GM21423 (cell line): ENCODE measurements around the gene UBE2D4.
"Not testable (repeated sequence)": the region's sequence is repeated elsewhere in the genome, so short reads cannot be mapped to it uniquely, and the experiment has no call there.

ENCODE experiments used
- ATAC-seq: cut with Tn5 transposase; IDR thresholded peaks from one replicate; pipeline ENCODE4 v1.9.1; 2021; ENCODE audit warnings: mild to moderate bottlenecking, moderate library complexity; ENCODE audit not compliant: unreplicated experiment

Gene UBE2D4

DNA sequence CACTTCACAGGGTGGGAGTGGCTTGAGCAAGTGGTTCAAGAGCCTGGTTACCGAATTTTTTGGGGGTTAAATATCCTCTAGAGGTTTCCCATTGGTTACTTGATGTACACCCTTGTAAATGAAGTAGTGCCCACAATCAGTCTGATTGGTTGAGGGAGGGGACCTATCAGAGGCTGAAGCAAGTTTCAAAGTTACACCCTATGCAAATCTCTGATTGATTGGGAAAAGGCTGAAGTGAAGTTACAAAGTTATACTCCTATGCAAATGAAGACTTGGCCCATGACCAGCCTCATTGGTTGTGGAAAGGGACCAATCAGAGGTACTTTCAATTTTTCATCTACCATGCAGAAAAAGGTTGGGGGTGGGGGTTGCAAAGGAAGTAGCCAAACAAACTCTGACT, 34.7 kb downstream of the UBE2D4 start:
- ATAC-seq: no peak

GRCh38 chr7:43966392-43966791, 40.2 kb downstream of the UBE2D4 start:
- ATAC-seq: not testable (repeated sequence)

DNA sequence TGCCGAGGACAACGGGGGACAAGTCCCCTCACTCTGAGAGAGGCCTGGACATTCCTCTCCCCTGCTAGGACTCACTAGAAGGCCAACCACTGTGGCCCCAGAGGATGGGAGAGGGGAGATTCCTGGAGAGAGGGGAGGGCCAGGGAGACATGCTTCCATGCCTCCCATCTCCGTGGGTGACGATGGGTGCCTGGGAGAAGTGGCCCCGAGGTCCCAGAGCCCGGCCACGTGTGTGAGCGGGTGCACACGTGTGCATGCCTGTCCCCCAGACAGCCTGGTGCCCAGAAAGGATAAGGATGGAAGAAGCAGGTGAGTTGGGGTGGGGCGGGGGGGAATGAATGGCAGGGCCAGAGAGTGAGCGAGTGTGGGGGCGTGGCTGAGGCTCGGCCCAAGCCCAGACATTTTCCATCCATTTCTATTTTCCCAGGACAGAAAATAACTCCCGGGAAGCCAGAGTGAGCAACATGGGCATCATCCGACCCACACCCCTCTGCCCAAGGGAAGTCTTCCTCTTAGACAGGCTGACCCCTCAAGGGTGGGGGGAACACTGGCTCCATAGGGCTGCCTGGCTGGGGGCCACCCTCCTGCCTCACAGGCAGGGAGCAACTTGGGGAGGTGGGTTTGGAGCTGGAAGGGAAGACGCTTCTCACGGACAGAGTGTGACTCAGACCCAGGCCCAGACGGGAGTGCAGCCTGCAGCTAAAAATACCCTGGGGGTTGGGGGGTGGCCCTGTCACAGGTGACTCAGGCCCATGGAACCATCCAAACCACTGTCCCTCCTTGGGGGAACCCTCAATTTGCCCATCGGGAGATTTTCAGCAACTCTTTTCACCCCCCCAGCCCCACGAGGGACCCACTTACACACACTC, 42.2 kb downstream of the UBE2D4 start:
- not testable (repeated sequence) for ATAC-seq

- not testable (repeated sequence) for ATAC-seq
Observed at GRCh38 chr7:43969586-43969985, 43.4 kb downstream of the UBE2D4 start.

DNA sequence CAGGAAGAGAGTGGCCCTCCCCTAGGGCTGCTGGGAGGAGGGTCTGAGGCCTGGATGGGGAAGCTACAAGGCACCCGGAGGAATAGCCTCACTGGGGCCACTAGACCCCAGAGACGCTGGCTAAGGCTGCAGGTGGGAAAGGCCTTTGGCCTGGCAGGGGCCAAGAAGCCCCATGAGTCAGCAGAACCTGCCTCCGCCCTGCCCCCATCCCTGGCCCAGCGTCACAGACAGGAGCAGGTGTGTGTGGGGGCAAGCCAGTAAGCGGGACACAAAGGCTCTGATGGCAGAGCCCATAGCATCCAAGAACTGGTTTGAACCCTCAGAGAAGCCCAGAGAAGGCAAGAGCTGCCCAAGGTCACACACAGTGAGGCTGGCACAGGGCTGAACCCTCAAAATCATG, 44.5 kb downstream of the UBE2D4 start:
- ATAC-seq: not testable (repeated sequence)

- not testable (repeated sequence) for ATAC-seq
Observed at GRCh38 chr7:43974033-43974573, 47.9 kb downstream of the UBE2D4 start.

GRCh38 chr7:43974725-43975482, 48.7 kb downstream of the UBE2D4 start:
- not testable (repeated sequence) for ATAC-seq

GRCh38 chr7:43977525-43977924, 51.3 kb downstream of the UBE2D4 start:
- ATAC-seq: no peak

DNA sequence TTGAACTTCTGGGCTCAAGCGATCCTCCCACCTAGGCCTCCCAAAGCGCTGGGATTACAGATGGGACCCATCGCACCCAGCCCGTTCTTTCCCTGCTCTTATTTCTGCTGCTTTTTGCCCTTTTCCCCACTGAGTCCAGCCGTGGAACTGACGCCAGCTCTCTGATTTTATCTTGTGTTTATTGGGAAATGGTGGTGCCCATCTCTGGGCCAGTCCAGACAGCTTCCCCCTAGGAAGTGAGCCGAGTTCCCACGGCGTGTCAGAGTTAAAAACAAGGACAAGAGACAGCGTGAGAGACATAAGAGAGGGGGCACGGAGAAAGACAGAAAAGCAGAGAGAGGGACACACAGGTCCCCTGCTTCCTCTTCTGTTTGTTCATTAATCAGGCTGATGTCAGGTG, 51.9 kb downstream of the UBE2D4 start:
- not testable (repeated sequence) for ATAC-seq

DNA sequence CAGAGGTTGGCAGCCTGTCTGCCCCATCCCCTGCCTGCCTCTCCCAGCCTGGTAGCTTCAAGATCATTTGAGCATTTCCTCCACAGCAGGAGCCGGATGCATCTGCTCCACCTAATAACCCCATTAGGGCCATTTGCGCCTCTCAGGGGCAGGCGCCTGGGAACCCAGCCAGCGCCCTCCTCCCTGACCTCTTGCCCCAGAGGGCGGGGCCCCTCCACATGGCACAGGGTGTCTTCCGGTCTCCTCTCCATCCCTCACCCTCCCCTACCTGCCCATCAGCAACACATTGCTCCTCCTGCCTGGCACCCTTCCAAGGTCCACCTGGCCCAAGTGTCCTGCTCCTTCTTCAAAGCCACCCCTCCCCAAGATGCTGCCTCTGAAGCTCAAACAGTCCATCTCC, 56.6 kb downstream of the UBE2D4 start:
- ATAC-seq: not testable (repeated sequence)

DNA sequence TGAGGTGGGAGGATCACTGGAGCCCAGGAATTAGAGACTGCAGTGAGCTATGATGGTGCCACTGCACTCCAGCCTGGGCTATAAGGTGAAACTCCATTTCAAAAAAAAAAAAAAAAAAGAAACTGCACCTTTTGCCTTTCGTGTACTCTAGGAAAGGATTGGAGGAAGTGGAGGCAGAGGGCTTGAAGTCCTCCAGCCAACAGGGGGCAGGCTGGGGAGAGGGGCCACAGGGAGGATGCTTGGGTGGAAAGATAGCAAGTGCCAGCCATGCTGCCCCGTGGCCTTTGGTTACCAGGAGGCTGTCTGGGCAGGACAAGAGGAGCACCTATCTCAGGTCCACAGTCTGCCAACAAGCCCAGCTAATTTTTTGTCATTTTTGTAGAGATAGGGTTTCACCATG, 57.5 kb downstream of the UBE2D4 start:
- not testable (repeated sequence) for ATAC-seq

- not testable (repeated sequence) for ATAC-seq
Observed at GRCh38 chr7:43985904-43986864, 59.9 kb downstream of the UBE2D4 start.

DNA sequence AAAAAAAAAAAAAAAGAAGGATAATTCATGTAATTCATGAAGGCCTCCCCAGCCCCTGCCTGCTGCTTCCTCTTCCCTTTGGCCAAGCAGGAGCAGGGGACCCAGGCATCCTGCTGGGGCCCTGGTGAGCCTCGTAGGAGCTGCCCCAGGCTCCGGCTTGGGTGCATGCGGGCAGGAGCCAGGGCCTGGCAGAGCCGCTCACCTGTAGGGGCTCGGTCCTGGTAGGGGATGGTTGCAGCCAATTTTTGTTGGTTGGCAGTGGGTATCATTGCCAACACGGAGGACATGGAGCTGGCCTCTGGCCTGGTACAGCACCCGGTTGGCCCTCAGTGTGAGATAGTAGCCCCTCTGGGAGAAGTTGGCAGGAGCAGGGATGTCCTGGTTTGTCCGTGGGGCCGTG, 61.2 kb downstream of the UBE2D4 start:
- not testable (repeated sequence) for ATAC-seq

- not testable (repeated sequence) for ATAC-seq
Observed at GRCh38 chr7:43990011-43990585, 63.9 kb downstream of the UBE2D4 start.

DNA sequence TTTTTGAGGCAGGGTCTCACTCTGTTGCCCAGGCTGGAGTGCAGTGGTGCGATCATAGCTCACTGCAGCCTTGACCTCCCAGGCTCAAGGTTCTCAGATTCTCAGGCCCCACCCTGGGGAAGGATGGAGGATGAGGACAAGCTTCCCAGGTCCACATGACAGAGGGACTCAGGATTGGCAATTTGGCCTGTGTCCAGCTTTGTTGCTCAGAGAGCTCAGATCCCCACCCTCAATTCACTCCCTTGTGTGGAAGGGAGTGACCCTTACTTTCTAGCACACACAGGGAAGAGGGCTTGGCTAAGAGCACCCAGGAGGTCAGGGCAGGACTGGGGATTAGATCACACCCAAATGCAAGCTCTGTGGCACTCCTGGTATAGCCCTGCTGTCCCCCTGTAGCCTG, 64.6 kb downstream of the UBE2D4 start:
- ATAC-seq: not testable (repeated sequence)

DNA sequence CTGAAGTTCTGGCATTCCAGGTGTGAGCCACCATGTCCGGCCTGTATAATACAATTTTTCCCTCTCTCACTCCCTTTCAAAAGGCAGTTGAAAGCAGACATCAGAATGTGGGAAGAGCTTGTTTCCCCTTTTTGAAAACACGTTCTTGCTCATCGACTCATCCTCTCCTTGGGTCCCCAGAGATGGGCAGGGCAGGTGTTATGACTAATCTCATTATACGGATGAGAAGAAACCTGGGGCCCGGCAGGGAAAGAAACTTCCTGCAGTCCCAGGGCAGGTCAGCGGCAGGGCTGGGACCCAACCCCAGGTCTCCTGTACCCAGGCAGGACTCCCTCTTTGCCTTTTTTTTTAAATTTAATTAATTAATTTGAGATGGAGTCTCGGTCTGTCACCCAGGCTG, 66.7 kb downstream of the UBE2D4 start:
- peak; percentile 64 for ATAC-seq

DNA sequence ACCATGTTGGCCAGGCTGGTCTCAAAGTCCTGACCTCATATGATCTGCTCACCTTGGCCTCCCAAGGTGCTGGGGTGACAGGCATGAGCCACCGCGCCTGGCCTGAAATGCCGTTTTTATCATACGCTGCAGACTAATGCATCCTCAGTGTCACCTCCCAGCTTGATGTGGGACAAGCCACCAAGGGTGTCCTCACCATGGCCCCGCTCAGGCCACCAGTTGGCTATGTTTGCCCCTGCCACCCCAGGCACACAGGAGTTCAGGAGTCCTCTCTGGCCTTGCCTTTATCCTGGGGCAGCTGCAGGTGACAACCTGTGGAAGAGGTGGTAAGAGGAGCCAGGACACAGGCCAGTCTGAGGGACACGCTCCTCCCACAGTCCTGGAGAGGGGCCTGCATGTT, 68.4 kb downstream of the UBE2D4 start:
- ATAC-seq: not testable (repeated sequence)

GRCh38 chr7:43997532-43997931, 71.3 kb downstream of the UBE2D4 start, which contains the start of gene SPDYE1:
SPDYE1 (plus strand) TSS chr7:43997897; CDS start chr7:43999950, 2,053 bp downstream.
- not testable (repeated sequence) for ATAC-seq
